Measurements from ENCODE around the gene PTK7. TPM values are rescaled to one million over a fixed set of nuclear protein-coding genes. Genes with fewer than 3 reads are reported as not detected.

The PTK7 gene
- total and polyA plus RNA-seq, 2 donors (not counting 3 experiments of a cell fraction or from before 2014, with no cell fraction given) = 41.9 to 65.6 TPM

GRCh38 chr6:43037197-43037596 lies 38.9 kb upstream of the PTK7 start:
- Histone ChIP-seq H3K4me2 (ENCODE audit: insufficient read depth, low read length) (no peak overlapping the region), H3K79me2 (ENCODE audit: control insufficient read depth, insufficient read depth, low read length) (no peaks in the 10 kb centered on the region), H3K9me1 (replicated peaks; ENCODE audit: control insufficient read depth, extremely low read depth, insufficient read depth, low read length) (no peaks in the 10 kb centered on the region), H3K27ac (ENCODE audit: insufficient read depth, low read depth, low read length) (no peak overlapping the region), H3K4me1 (ENCODE audit: control insufficient read depth, extremely low read depth, insufficient read depth, low read length) (no peaks in the 10 kb centered on the region), H3K9ac (replicated peaks; ENCODE audit: extremely low read depth, insufficient read depth, low read length) (no peak overlapping the region), H3K4me3 (replicated peaks in 1 of 3; ENCODE audit: insufficient read depth in 1 of 3, low read depth in 1 of 3, low read length in 3 of 3) (no peak overlapping the region), H3K27me3 (ENCODE audit: control insufficient read depth in 2 of 2, insufficient read depth in 2 of 2, low read length in 2 of 2) (no peaks in the 10 kb centered on the region), H2AFZ (ENCODE audit: low read depth, low read length) (no peak overlapping the region), H3K9me3 (replicated peaks; ENCODE audit: control insufficient read depth, insufficient read depth, low read length) (no peaks in the 10 kb centered on the region), H3K36me3 (ENCODE audit: control insufficient read depth in 2 of 2, extremely low read depth in 1 of 2, insufficient read depth in 2 of 2, low read length in 2 of 2) (peaks cover 3 to 43% of the 10 kb centered on the region in 2 experiments), H4K20me1 (replicated peaks; ENCODE audit: control insufficient read depth, extremely low read depth, insufficient read depth, low read length) (no peaks in the 10 kb centered on the region)
- DNase-seq (ENCODE audit: low read depth, low spot score) = no peak
- no peak for TF ChIP-seq POLR2AphosphoS5 (IDR thresholded peaks at IDR 0.05; ENCODE audit: insufficient read depth, low read depth, low read length)
- no peak for TF ChIP-seq EZH2 (IDR thresholded peaks at IDR 0.05; ENCODE audit: borderline replicate concordance, low read depth, low read length, severe bottlenecking)
- no peak for TF ChIP-seq CTCF (IDR thresholded peaks at IDR 0.05; ENCODE audit: extremely low read depth in 1 of 2, insufficient read depth in 1 of 2, low read depth in 1 of 2, low read length in 2 of 2)
- TF ChIP-seq MAX (IDR thresholded peaks at IDR 0.05; ENCODE audit: insufficient read depth, insufficient read length) = no peak
- TF ChIP-seq MYC (IDR thresholded peaks at IDR 0.05; ENCODE audit: low read depth, low read length) = no peak
- no peak for TF ChIP-seq JUN (IDR thresholded peaks at IDR 0.05; ENCODE audit: borderline replicate concordance, insufficient read depth, insufficient read length, low read depth)
- TF ChIP-seq GATA2 (IDR thresholded peaks at IDR 0.05; ENCODE audit: insufficient read depth, insufficient read length, low read depth, low read length) = no peak
- TF ChIP-seq POLR2A (IDR thresholded peaks at IDR 0.05; ENCODE audit: low read depth, low read length) = no peak
- TF ChIP-seq FOS (IDR thresholded peaks at IDR 0.05; ENCODE audit: borderline replicate concordance, insufficient read depth, low read length) = no peak
- no TSS peak for BruUV-seq (replicated peaks)
- FAIRE-seq = no peak
- ChIA-PET CTCF (interaction anchor here (0.9 kb wide), 1 partner anchor 39 kb away, joined by 3 read pairs; the partner anchor contains the start of gene PTK7), POLR2A (interaction anchor here (1.0 kb wide), 1 partner anchor 11 kb away, joined by 3 read pairs; no protein-coding TSS in a partner anchor)
- intact Hi-C loops (cut with micrococcal nuclease) = no loop called here
- dilution Hi-C loops (cut with MboI; ENCODE audit: extremely low pct_ligation_motif_present, low sequenced_read_pairs) = no loop called here
